8988T (cell line): Measurements from ENCODE around the gene SCN5A.
A peak's percentile ranks its signal among the peaks of the same experiment; 100 is the strongest.

Source experiments
- DNase-seq: peaks from one replicate; pipeline ENCODE4 v3.0.0; 2011

Gene SCN5A

DNA sequence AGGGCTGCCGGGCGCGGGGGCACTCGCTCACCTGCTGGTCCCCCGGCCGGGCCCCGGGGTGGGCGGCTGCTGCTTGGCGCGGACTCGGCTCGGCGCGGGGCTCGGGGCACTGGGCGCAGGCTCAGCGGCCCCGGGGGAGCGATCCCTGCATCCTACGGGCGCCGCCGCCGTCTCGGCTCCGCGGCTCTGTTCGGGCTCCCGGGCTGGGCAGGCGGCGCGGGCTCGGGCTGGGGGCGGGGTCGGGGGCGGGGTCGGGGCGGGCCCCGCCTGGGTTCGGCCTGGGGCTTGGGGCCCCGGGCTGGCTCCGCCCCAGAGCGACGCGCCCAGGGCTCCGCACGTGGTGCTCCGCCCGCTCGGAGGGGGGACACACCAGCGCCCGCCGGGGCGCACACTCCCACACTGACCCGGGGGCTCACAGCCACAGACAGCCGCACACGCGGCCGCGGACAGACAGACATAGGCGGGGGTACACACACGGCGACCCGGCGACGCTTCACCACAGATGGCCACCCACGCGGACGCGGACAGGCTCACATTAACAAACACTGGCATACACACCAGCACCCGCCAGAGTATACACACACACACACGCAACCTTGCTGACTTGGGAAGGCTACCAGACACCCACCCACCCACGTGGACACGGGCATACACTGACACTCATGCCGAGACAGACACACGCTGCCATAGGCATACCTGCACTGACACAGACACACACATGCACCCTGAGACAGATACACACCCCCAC is at the start of gene SCN5A:
TSS of gene SCN5A (minus strand) at position 188 of the 748 bp plus-strand sequence. CDS start 16,380 bp downstream, outside the sequence.
- DNase-seq = peak; percentile 96

DNA sequence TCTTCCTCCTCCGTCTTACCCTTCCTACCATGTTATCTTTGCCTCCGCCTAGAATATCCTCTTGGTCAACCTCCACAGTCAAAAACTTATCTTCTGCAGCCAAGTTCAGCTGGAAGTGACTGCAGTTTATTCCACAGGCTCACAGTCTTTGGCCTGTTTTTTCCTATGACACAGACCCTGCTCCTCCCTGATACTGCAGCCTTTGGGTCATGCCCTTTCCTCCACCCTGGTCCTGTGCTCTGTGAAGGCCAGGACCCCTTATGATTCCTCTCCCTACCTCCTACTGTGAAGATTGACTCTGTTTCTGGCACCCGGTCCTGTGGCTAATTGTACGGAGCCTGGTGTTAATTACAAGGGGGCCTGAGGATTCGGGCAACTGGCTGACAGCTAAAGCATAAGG is 49.3 kb upstream of the SCN5A start:
- DNase-seq = no peak

DNA sequence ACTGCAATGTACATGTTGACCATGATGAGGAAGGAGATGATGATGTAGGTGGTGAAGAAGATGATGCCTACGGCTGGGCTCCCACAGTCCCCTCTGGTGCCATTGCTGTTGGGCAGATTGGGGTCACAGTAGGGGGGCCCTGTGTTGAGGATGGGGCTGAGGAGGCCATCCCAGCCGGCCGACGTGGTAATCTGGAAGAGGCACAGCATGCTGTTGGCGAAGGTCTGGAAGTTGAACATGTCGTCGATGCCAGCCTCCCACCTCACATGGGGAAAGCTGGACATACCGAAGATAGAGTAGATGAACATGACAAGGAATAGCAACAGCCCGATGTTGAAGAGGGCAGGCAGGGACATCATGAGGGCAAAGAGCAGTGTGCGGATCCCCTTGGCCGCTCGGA is 48.6 kb upstream of the SCN5A start:
- no peak for DNase-seq

DNA sequence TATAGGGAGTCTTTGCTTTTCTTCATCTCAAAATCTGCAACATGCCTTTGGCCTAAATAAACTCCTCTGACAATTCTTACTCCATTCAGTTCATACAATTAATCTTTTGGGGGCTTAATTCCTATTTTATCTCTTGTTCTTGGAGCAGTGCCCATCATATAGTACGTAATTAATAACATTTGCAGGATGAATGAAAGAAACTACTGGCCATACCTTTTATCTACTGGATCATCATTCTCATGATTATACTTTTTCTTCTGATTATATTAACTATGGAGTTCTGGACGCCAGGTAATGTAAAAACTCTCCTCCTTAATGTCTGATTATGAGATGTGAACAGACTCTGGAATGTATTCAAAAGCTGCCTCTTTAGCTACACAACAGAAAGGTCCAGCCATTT is 46.5 kb upstream of the SCN5A start:
- no peak for DNase-seq

DNA sequence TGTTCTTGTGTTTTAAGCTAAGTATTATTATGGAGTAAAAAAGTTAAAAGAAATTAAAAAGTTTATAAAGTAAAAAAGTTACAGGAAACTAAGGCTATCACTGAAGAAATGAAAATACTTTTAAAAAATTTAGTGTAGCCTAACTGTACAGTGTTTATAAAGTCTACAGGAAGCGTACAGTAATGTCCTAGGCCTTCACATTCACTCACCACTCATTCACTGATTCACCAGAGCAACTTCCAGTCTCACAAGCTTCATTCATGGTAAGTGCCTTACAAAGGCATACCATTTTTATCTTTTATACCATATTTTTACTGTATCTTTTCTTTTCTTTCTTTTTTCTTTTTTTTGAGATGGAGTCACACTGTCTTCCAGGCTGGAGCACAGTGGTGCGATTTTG is 40.7 kb upstream of the SCN5A start:
- no peak for DNase-seq

DNA sequence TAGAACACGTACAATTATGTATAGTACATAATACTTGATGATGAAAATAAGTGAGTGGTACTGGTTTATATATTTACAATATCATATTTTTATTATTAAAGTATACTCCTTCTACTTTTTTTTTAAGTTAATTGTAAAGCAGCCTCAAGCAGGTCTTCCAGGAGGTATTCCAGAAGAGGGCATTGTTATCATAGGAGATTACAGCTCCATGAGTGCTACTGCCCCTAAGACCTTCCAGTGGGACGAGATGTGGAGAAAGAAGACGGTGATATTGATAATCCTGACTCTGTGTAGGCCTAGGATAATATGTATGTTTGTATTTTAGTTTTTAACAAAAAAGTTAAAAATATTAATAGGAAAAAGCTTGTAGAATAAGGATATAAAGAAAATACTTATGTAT is 40.3 kb upstream of the SCN5A start:
- no peak for DNase-seq

DNA sequence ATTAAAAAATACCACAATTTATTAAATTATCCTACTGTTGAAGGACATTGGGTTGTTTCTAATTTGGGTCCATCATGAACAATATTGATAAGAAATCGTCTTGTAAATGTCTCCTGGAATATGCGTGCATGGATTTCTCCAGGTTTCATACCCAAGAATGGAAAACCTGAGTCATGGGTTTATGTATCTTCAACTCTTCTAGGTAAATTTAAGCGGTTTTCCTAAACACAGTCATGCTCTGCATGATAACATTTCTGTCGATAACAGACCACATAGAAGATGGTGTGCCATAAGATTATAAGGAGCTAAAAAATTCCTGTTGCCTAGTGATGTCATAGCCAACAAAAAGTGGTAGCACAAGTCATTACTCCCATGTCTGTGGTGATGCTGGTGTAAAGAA is 39.9 kb upstream of the SCN5A start:
- DNase-seq = no peak

DNA sequence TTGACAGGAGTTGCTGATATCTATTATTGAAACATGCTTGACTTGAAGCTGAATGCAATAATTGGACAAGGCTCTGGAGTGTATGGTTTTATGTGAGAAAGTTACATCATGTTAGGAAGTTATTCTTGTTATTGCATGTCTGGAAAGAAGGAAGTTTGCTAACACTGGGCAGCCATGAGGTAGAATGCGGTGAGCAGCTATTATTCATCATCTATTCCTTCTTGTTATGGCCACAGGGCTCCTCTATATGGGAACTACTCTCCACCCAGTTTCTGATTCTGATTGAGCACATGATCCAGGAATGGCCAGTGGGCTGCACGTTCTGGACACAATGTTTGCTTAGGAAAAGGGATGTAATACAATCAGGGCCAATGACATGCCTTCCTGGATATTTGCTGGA is 37.8 kb upstream of the SCN5A start:
- DNase-seq = no peak

DNA sequence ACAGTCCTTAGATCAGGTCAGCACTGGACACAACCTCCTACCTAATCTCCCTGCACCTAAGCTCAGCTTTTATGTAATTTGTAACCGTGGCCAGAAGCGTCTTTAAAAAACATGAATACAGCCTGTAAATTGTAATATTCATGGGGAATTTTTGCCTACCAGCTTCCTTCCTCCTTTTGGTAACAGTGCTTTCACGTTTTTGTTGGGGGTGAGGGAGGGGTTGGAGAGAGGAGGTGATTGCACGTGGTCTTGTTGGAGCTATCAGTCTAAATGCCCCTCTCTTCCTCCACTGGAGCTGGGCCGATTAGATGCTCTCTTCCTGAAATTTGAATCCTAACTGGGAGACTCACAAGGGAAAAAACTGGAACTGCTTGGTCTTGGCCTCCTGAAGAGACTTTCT is 35.1 kb upstream of the SCN5A start:
- no peak for DNase-seq

DNA sequence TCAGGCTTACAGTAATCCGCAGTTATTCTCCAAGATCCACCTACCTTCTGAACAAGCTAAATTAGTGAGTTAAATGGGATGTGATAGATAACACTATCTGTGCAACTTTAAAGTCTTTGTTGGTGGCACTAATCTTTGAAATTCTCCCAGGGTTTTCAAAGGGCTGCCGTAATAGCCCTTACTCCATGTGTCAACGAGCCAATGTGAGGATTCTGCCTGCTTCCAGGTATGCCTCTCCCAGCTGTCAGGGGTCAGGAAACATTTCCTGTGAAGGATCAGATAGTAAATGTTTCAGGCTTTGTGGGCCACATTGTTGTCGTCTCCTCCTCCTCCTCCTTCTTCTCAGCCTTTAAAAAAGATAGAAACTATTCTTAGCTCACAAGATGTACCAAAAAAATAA is 20.2 kb upstream of the SCN5A start:
- DNase-seq = no peak

DNA sequence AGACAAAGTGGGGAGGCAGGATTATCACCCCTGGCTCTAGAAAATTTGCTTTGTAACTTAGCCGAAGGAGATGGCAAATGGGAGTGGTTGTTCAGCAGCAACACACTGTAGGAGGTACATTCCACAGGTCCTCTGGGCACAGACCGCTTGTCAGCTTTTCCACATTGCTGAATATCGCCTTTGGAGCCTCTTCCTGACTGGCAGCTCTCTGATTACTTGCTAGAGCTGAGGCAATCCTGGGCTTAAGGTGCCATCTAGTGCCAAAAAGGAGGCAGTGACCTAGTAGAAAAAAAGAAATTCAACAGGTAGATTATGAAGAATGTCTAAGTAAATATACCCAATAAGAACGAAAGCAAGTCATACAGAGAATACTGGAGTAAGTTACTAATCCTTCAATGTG is 13.1 kb upstream of the SCN5A start:
- no peak for DNase-seq

DNA sequence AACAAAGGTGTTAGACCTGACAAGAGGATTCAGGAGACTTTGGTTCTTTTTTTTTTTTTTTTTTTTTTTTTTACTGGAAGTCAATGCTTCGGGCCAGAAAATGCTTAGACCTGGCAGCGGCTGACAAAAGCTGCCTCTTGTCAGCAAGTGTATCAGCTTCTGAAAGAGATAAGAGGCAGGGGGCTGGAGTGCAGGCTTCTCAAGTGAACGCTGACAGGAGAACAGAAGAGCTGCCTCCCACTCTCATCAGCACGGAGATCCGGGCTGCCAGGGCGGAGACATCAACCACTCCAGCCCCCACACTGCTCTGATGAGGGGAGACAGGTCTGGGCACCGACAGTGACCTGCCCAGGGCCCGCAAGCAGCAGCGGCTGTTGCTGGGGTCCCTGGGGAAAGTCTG is 9.4 kb upstream of the SCN5A start:
- no peak for DNase-seq

DNA sequence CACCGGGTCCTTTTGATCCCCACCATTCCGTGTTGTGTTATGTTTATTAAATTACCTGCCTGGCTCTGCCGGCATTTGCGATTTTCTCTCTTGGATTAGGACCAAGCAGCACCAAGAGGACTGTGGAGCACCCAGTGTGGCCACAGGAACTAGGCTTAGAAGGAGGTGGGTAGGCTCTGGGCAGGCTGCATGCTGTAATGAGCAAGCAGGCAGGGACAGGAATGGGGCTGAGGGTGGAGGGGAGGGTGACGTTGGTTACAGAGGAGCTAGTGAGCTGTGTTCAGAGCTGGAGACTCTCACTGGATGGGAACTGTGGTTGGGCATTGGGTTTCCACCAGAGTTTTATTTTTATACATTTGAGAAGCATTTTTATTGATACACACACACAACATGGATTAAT is 7.9 kb upstream of the SCN5A start:
- DNase-seq = no peak

DNA sequence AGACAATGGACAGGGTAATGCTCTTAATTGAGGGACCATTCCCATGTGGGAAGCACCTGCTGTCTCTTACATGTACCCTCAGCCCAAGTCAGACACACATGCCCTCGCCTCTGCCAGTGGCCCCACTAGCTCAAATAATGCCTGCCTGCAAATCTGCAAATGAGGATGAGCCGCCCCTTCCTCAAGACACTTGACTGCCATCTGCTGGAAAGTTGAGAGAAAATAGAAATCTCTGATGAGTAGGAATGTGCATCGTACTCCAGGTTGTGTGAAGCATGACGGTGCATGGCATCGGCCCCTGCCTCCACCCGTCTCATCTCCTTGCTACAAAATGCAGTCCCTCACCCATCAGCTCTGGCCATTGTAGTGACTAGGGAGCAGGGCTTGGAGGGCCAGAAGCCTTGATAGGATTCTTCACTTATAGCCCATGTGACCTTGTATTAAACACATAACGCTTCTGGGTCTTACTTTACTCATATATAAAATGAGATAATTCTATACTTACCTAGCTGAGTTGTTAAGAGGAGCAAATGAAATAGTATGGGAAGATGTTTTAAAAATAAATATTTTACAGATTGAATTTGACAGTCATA is 6.3 kb upstream of the SCN5A start:
- DNase-seq = no peak

DNA sequence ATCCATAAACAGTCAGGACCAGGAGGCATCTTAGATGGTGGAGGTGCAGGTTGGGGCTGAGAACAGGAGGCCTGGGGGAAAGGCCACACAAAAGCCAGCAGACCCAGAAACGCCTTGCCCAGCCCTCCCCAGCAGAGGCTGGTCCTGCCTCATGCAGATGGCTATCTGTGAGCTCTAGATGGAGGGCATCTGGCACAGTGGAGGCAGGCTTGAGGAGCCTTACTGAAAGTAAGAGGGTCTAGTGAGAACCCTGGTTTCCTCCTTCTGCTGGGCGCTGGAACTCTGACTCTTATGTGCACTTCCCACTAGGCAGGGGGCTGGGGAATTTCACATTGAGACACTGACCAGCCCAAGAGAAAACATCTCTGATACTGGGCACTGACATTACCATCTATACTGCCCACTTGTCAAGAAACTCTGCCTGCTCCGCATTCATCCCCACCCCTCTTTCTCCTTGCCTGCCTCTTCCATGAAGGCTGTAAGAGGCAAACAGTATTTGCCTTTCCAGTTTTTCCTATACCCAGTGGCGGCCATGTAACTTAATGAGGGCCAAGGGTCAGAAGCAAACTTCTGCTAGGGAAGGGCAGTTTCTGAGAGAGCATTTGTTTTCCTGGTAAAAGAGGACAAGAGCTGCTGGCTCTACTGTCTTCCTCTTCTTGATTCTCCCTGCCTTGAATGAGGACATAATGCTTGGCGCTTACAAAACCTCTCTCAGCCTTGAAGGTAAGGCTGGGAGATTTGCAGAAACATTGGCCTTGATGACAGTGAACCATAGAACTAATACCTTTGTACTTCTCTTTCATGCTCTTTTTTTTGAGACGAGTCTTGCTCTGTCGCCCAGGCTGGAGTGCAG is 4.4 kb upstream of the SCN5A start:
- no peak for DNase-seq

DNA sequence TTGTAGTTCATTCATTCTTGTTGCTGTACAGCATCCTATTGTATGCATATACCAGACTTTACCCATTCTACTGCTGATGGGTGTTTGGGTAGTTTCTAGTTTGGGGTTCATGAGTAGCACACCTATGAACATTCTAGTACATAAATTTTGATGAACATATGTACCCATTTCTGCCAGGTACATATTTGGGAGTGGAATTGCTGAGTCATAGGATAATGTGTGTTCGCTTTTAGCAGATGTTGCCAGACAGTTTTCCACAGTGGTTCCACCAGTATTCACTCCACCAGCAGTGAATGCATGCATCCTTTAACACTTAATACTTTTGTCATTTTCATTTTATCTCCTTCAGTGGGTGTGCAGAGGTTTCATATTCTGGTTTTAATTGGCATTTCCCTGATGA is 3.4 kb upstream of the SCN5A start:
- no peak for DNase-seq

DNA sequence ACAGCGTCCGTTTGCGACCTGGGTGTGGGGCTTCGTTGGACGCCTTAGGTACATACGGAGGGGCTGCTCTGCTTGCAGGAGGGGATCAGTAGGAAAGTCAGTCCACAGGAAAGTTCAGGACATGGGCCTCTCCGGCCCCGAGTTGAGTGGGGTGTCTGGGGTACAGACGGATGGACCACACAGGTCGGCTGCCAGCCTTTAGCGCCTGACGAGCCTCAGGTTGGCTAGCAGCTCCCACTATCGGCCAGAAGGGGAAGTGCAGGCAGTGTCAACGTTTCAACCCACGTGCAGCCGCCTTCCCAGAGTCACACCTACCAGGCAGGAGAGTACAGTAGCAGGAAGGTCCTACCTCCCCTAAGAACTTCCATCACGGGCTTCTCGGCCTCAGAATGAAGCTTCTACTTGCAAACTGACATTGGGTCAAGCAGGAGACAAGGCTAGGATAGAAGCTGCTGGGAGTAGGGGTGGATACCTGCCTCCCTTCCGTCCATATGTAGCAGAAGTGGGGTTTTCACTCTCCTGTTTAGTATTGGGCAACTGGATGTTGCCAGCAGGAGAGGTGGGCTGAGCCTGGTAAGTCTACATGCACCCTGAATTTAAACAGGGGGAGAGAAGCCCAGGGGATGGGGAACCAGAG is 1.8 kb upstream of the SCN5A start:
- DNase-seq = peak; percentile 66

DNA sequence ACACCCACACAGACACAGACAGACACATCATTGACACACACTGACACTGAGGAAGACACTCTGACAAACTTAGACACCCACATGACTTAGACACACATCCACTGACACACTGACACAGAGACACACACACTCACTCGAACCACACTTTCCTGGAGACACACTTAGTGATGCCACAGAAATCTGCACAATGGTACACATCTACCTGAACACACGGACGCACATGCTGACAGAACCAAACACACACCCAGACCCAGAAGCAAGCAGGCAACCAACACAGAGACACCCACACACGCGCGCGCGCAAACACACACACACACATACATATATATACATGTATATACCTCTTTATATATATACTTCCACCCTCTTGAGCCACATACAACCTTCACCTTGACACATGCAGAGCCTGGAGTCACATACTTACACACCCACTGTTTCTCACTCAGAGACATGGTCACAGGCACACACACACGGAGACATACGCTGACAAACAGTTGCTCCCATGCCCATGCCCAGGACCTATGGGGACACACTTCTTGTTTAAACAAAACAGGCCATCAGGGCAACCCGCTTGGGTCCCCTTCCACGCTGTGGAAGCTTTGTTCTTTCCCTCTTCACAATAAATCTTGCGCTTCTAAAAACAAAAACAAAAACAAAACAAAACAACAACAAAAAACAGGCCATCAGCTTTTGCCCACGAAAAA is 913 bp upstream of the SCN5A start:
- DNase-seq = no peak

DNA sequence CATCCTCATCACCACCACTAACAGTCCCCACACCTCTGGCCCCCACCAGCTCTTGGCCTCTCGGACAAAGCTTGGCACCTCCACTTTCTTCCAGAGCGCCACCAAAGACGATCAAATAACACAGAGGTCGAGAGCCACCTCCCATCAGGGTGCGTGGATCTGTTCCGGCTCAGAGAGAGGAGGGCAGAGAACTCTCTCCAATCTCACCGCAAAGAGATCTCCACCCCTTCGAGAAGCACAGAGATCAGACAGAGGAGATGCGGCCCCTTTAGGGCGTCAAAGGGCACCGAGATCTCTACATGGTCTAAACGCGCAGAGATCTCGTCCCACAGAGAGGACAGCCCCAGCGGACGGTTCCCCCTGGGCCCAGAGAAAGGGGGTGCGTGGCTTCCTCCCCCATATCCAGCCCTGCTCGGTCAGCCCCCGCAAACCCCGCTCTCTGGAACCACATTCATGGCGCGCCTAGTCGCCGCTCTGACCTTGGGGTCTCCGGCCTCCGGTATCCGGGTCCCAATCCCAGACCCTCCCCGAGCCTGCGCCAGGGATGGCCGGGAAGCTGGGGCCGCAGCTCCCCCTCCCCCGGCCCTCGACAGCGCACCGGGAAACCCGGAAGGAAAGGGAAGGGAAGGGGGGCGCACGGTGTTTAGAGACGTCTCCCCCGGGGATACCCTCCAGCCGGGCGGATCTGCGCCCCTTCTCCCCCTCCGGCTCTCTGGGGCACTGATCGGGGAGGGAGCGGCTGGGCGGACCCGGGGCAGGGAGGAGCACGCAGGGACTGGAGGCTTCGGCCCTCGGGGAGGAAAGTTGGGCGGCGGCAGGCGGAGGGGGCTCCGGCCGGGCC is 608 bp downstream of the SCN5A start:
- DNase-seq = peak; percentile 51

DNA sequence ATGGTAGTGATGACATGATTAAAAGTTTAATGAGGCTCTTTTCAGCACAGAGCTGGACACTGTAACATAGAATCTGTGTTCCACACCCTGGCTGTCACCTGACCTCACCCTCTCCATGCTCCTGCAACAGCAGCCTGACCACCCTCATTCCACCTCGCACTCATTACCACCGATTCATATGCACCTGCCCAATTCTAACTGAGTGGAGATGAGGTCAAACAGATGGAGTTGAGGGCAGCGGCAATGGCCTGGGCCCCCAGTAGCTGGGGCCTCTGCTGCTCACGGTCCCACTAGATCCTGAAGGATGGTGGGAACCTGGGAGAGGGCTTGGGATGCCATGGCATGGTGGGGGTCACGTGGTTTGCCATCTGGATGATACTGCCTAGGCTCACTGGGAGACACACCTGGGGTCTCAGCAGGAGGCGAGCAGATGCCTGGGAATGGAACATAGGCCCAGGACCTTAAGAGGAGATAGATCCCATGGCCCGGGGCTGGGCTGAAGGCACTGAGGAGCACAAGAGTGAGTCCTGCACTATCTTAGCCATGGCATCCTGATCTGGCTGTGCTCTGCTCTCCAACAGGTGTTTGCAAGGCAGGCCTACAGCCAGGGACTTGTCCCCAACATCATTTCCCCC is 1.3 kb downstream of the SCN5A start:
- DNase-seq = no peak

DNA sequence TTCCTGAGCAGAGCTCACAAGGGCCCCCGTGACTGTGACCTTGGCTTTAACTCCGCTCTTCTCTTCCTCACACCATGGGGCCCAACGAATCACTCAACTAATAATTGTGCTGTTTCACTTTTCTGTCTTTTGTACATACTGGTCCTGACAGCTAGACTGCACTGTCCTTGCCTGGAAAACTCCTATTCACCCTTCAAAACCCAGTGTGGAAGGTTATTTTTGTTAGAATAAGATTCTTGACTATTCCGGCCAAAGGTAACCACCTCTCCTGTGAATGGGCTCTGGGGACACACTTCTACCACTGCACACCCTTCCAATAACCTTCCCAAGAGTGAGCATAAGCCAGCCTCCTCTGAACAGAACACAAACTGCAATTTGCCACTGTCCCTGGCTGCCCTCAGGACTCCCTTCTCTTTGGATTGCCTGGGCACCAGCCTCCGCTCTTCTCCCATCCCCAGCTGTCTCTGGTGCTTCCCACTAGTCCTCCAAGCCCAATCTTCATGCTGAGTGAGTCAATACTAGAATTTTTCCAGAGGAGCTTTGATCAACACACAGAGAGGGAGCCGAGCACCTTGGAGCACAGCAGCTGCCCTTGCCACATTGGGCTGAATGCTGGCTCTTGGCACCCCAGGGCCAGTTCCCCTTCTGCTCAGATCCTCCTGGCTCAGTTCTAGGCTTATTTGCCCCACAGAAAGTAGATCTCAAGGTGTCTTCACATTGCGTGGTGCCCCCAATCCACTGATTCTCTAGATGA is 2.1 kb downstream of the SCN5A start:
- DNase-seq = peak; percentile 27
